ENCODE measurements around the gene HOXA13.

HOXA13 gene

DNA sequence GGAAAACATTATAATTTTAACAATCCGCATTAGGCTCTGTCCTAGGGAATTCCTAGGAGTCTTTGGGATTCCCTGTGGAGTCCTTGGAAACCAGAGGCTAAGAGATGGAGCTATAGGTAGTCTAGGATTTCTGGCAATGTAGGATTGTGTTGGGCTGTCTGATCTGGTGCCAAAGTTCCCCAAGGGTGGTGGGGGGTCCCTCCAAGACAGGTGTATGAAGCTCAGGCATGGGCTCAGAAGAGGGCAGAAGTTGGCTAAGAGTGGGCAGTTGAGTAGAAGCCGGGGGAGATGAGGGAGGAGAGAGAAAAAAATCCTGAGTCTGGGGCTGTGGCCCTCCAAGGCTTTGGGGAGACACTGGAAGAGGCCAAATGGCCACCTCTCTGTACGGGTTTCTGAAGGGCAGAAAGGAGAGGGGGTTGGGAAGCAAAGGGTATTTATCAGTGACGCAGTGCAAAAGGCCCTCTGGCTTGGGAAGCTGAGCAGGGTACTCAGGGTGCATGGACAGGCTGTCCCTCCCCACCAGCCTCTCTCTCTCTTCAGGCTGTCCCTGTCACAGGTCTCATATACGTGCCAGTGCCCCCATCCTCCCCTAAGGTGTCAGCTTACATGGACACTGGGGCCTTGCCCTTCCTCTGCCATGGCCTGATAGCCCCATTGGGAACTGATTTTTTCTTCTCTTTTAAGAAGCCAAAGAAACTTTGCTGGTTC lies 53.2 kb downstream of the HOXA13 start:
- peak; percentile 23 for DNase-seq

DNA sequence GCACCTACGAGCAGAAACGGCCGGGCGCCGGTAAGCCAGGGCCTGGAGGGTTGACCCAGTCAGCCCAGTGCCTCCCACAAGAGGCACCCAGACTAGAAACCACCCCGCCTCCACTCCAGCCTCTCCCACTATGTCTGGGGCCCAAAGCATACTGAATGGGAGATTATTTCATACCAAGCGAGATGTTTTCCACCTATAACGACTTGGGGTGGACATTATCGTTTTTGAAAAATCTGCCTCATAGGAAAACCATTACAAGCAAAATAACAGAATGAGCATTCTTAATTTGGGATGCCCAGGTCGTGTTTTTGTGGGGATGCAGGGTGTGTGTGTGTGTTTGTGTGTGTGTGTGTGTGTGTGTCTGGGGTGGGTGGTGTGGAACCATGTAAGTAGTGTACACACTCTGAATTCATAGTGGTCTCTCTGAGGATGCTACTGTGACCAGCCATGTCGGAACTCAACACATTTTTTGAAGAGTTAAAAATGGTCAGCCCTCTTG lies 53.9 kb downstream of the HOXA13 start:
- no peak for DNase-seq

DNA sequence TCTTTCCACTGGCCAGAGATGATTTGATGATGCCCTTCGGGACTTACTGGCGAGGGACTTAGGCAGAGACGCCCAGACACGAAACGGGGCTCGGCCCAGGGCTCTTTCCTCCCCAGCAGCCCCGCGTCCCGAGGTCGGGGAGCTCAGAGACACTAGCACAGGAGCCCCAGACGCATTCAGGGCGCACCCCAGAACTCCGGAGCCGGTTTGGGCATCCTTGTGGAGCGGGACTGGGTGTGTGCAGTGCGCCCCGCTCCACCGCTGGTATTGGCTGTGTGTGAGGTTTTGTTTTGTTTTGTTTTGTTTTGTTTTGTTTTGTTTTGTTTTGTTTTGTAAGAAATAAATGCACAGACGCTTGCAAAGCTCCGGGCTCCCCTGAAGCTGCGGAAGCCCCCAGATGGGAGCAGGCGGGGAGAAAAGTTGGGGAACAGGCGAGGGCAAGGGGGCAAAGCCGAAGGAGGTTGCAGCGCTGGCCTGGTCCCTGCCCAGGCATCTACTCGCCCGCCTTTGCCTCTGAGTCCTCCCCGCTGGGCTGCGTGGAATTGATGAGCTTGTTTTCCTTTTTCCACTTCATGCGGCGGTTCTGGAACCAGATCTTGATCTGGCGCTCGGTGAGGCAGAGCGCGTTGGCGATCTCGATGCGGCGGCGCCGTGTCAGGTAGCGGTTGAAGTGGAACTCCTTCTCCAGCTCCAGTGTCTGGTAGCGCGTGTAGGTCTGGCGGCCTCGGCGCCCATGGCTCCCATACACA lies 54.6 kb downstream of the HOXA13 start:
- DNase-seq, result peak; percentile 33

DNA sequence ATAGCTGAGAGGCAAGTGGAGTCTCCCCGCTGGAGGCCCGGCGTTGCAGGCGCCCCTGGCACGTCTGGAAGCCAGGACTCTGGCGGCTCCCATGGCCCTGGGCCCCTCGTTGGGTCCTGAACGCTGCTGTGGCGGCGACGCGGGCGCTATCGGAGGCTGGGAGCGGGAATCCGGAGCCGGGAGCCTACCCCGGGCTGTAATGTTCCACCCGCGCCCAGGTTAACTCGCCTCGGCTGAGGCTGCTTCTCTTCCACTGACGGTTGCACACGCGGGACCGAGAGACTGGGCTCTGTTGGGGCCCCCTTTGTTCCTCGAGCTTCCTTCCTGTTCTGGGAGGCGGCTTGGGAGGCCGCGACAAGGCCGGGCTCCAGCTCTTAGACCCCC lies 55.1 kb downstream of the HOXA13 start:
- peak; percentile 29 for DNase-seq

Measured in femur (tissue), 1 donor.